A549 (cell line): ENCODE results near the gene EPB41L5. TPM values are rescaled to one million over a fixed set of nuclear protein-coding genes. Genes with fewer than 3 reads are reported as not detected.

Experiments
- ATAC-seq, 2 experiments: fragments of 200-7000 bp in 1 of 2; fragments of >200 bp in 1 of 2; cut with Nextera tagmentation in 1 of 2; cut with Tn5 transposase in 1 of 2; 3 replicates each; pipeline versions ENCODE4 v1.8.0 to v1.9.1; 2018 to 2020; ENCODE audit warnings: mild to moderate bottlenecking in 1 of 2, moderate library complexity in 1 of 2
- CTCF ChIA-PET: fragments of 300-600 bp; sonication (Branson Sonifier 250); formaldehyde crosslinking; extraction: SDS; loops from one replicate; lab custom pipeline; 2021; ENCODE audit warnings: antibody characterized with exemption, inconsistent platforms; lab: Yijun Ruan, JAX
- POLR2A ChIA-PET: fragments of 350-600 bp; formaldehyde crosslinking; extraction: SDS; loops from one replicate; lab custom pipeline; 2021; ENCODE audit warnings: antibody characterized with exemption, inconsistent platforms; lab: Yijun Ruan, JAX
- DNase-seq, 2 experiments: peaks; one replicate each; pipeline versions ENCODE4 v3.0.0 to v3.0.0-alpha.2; 2011 to 2016; ENCODE audit warnings: low read depth in 1 of 2, low spot score in 1 of 2
- FAIRE-seq: peaks from 2 replicates; lab custom pipeline; 2011; peaks lifted over from hg19 to GRCh38; lab: Jason Lieb, UNC
- H3K27ac ChIP-seq, 2 experiments: fragments of >200 bp; sonication (Bioruptor Twin); formaldehyde crosslinking; 3 replicates each; pipeline ENCODE4 v1.5.1; 2016 to 2017
- H3K4me1 ChIP-seq: fragments of >200 bp; sonication (Bioruptor Twin); formaldehyde crosslinking; 3 replicates; pipeline ENCODE4 v1.6.1; 2016
- H3K4me2 ChIP-seq: fragments of >200 bp; sonication (Bioruptor Twin); formaldehyde crosslinking; 3 replicates; pipeline ENCODE4 v1.6.1; 2016
- H3K4me3 ChIP-seq: fragments of >200 bp; sonication (Bioruptor Twin); formaldehyde crosslinking; 3 replicates; pipeline ENCODE4 v1.5.1; 2016
- H3K9me3 ChIP-seq: fragments of >200 bp; sonication (Bioruptor Twin); formaldehyde crosslinking; 3 replicates; pipeline ENCODE4 v1.6.1; 2016
- ATOH8 ChIP-seq: fragments of 250-450 bp; sonication (Bioruptor Pico); IDR thresholded peaks from 2 replicates; pipeline ENCODE4 v1.5.0; 2020; ENCODE audit warnings: low read depth, mild to moderate bottlenecking, moderate library complexity
- BCL3 ChIP-seq: fragments of >200 bp; sonication (Bioruptor Twin); formaldehyde crosslinking; IDR thresholded peaks from 3 replicates; pipeline ENCODE4 v1.6.1; 2016
- EHF ChIP-seq: fragments of 250-450 bp; sonication (Bioruptor Pico); IDR thresholded peaks from 2 replicates; pipeline ENCODE4 v1.5.0; 2020; ENCODE audit warnings: mild to moderate bottlenecking
- ELK1 ChIP-seq: fragments of 150-350 bp; IDR thresholded peaks from 2 replicates; pipeline ENCODE4 v1.6.1; 2014; ENCODE audit warnings: low read depth, mild to moderate bottlenecking, low read length
- FOSB ChIP-seq: fragments of 250-450 bp; sonication (Bioruptor Pico); IDR thresholded peaks from 2 replicates; pipeline ENCODE4 v1.5.0; 2020; ENCODE audit warnings: mild to moderate bottlenecking, moderate library complexity
- FOXS1 ChIP-seq: fragments of 250-450 bp; sonication (Bioruptor Pico); IDR thresholded peaks from 2 replicates; pipeline ENCODE4 v1.5.0; 2020; ENCODE audit warnings: mild to moderate bottlenecking, moderate library complexity
- GATA3 ChIP-seq: IDR thresholded peaks from 2 replicates; pipeline ENCODE4 v1.6.1; 2012; ENCODE audit warnings: borderline replicate concordance
- HES2 ChIP-seq: fragments of >200 bp; sonication (Bioruptor Twin); formaldehyde crosslinking; IDR thresholded peaks from 2 replicates; pipeline ENCODE4 v1.6.1; 2016
- HOXB13 ChIP-seq: fragments of 250-450 bp; sonication (Bioruptor Pico); IDR thresholded peaks from 2 replicates; pipeline ENCODE4 v1.5.0; 2020; ENCODE audit warnings: low read depth, mild to moderate bottlenecking, moderate library complexity
- HOXB5 ChIP-seq: fragments of 250-450 bp; sonication (Bioruptor Pico); IDR thresholded peaks from 2 replicates; pipeline ENCODE4 v1.5.0; 2020; ENCODE audit warnings: mild to moderate bottlenecking, moderate library complexity
- JUNB ChIP-seq: fragments of >200 bp; sonication (Bioruptor Twin); formaldehyde crosslinking; IDR thresholded peaks from 2 replicates; pipeline ENCODE4 v1.6.1; 2016
- KDM1A ChIP-seq: fragments of 200-600 bp; sonication (generic); IDR thresholded peaks from 2 replicates; pipeline ENCODE4 v1.6.1; 2016; ENCODE audit warnings: low read depth, mild to moderate bottlenecking
- NR3C1 ChIP-seq: fragments of >200 bp; sonication (Bioruptor Twin); formaldehyde crosslinking; IDR thresholded peaks from 3 replicates; pipeline ENCODE4 v1.6.1; 2017
- PBX3 ChIP-seq: IDR thresholded peaks from 2 replicates; pipeline ENCODE4 v1.6.1; 2012
- POLR2AphosphoS2 ChIP-seq: conservative IDR thresholded peaks from 2 replicates; pipeline ENCODE4 v1.6.1; 2012; ENCODE audit warnings: low read length, improper control_type of control experiment, inconsistent platforms
- RAD21 ChIP-seq, 2 experiments: fragments of >200 bp in 1 of 2; sonication (Bioruptor Twin) in 1 of 2; formaldehyde crosslinking in 1 of 2; IDR thresholded peaks in 1 of 2; conservative IDR thresholded peaks in 1 of 2; 2 replicates in 1 of 2; 3 replicates in 1 of 2; pipeline ENCODE4 v1.6.1; 2012 to 2018; ENCODE audit warnings: inconsistent platforms in 1 of 2
- REST ChIP-seq: fragments of 200-600 bp; sonication (generic); IDR thresholded peaks from 2 replicates; pipeline ENCODE4 v1.6.1; 2016; ENCODE audit warnings: antibody characterized with exemption, mild to moderate bottlenecking, moderate library complexity
- SMC3 ChIP-seq: fragments of >200 bp; sonication (Bioruptor Twin); formaldehyde crosslinking; IDR thresholded peaks from 3 replicates; pipeline ENCODE4 v1.6.1; 2018; ENCODE audit warnings: inconsistent platforms
- ZNF302 ChIP-seq: fragments of 250-450 bp; sonication (Bioruptor Pico); IDR thresholded peaks from 2 replicates; pipeline ENCODE4 v1.9.0; 2021; ENCODE audit warnings: inconsistent platforms, mild to moderate bottlenecking, moderate library complexity
- WGBS: methylation state at CpG from one replicate; pipeline ENCODE4 v1.1.6; 2017; ENCODE audit errors: missing lambda C conversion rate; 5-methylcytosine and 5-hydroxymethylcytosine counted together
- polyA plus RNA-seq, 4 experiments: library from polyadenylated mRNA; depleted of rRNA in 3 of 4; stranded (reverse); fragments of >200 nt; fragmentation: RNase III in 1 of 4; extraction: RNeasy Plus Mini Kit Qiagen cat#74134 plus additional on column Dnase treatment in 1 of 4; gene quantifications; 2 replicates in 3 of 4; 3 replicates in 1 of 4; pipeline ENCODE4 v1.2.3, GENCODE V29; 2011 to 2017

EPB41L5 gene
- polyA plus RNA-seq, 2 of the 4 experiments (the other 2 are of a cell fraction) = 5.8 to 33.0 TPM

- no peak overlapping the region for H3K4me3 ChIP-seq
- FAIRE-seq (no peak), DNase-seq (no peak), ATAC-seq (no peak)
- H3K27ac ChIP-seq = no peak overlapping the region
- POLR2A ChIA-PET = interaction anchor here (0.7 kb wide), 1 partner anchor 969 kb away, joined by 3 read pairs; no protein-coding TSS in a partner anchor
- H3K4me1 ChIP-seq = peaks cover 18% of the 10 kb centered on the region; the same call in 2 of the 3 replicates
- TF ChIP-seq FOSB (no peak), ZNF302 (CRISPR knock-in tag) (no peak), POLR2AphosphoS2 (no peak)
- TF ChIP-seq, all 56 proteins: peak for 0
- H3K4me2 ChIP-seq = no peak overlapping the region
- CTCF ChIA-PET = interaction anchor here (1.8 to 2.2 kb wide), 2 partner anchors 70 to 208 kb away, joined by 5 read pairs; no protein-coding TSS in a partner anchor
- H3K9me3 ChIP-seq = no peaks in the 10 kb centered on the region
- WGBS = 94% methylated on average over 2 of the region's 2 CpGs
These were observed 92.5 kb downstream of the EPB41L5 start for GRCh38 chr2:120105360-120105759.

GRCh38 chr2:120108049-120108448 lies 95.2 kb downstream of the EPB41L5 start:
- ATAC-seq (peak in 1 of 2 experiments; percentile 53; a peak in 2 of 6 replicates), FAIRE-seq (no peak), DNase-seq (peak in 1 of 2 experiments; percentile 36)
- Histone ChIP-seq H3K4me2 (peak overlapping the region; percentile 34; the same call in 2 of the 3 replicates), H3K4me1 (peaks cover 18% of the 10 kb centered on the region; the same call in 2 of the 3 replicates), H3K4me3 (no peak overlapping the region), H3K27ac (peak overlapping the region in 1 of 2 experiments; percentile 22; a peak in 1 of 6 replicates), H3K9me3 (no peaks in the 10 kb centered on the region)
- TF ChIP-seq GATA3 (peak; percentile 48; the same call in 1 of the 2 replicates), NR3C1 (no peak), ELK1 (no peak)
- POLR2A ChIA-PET = interaction anchor here (0.6 kb wide), 1 partner anchor 349 kb away, joined by 3 read pairs; the partner anchor contains the start of gene PTPN4
- CTCF ChIA-PET = interaction anchor here (1.2 to 3.1 kb wide), 4 partner anchors 62 to 573 kb away, joined by 3 to 36 read pairs (median 18); no protein-coding TSS in a partner anchor

- H3K4me3 ChIP-seq = no peak overlapping the region
- H3K27ac ChIP-seq = peak overlapping the region in 1 of 2 experiments; percentile 22; a peak in 1 of 6 replicates
- peaks cover 18% of the 10 kb centered on the region; the same call in 2 of the 3 replicates for H3K4me1 ChIP-seq
- TF ChIP-seq REST = no peak
- TF ChIP-seq PBX3 = no peak
- no peak for TF ChIP-seq EHF
- no peak for TF ChIP-seq HOXB13 (CRISPR knock-in tag)
- no peak for TF ChIP-seq KDM1A
- TF ChIP-seq BCL3 = no peak
- no peak for TF ChIP-seq FOXS1 (CRISPR knock-in tag)
- no peak for TF ChIP-seq ELK1
- no peak for TF ChIP-seq HES2
- TF ChIP-seq HOXB5 (CRISPR knock-in tag) = no peak
- no peak for TF ChIP-seq SMC3
- no peak for TF ChIP-seq JUNB
- no peak for TF ChIP-seq RAD21 (conservative IDR thresholded peaks at IDR 0.05 in 1 of 2, IDR thresholded peaks at IDR 0.05 in 1 of 2)
- no peak for TF ChIP-seq ATOH8
- TF ChIP-seq, all 56 proteins: peak for 0
- WGBS = 90% methylated on average over 1 of the region's 1 CpG
- FAIRE-seq (no peak), DNase-seq (no peak), ATAC-seq (no peak)
- ChIA-PET POLR2A (interaction anchor here (1.5 kb wide), 1 partner anchor 115 kb away, joined by 4 read pairs; the partner anchor contains the start of gene TMEM185B), CTCF (interaction anchor here (0.6 to 3.1 kb wide), 16 partner anchors 8 to 573 kb away, joined by 3 to 36 read pairs (median 5); no protein-coding TSS in a partner anchor)
- Histone ChIP-seq H3K9me3 (no peaks in the 10 kb centered on the region), H3K4me2 (peak overlapping the region; percentile 34; the same call in 2 of the 3 replicates)
These were observed 95.9 kb downstream of the EPB41L5 start for GRCh38 chr2:120108749-120109148.
